Panc1 (cell line): ENCODE data around the gene RARG.

Experiments
- CTCF ChIP-seq: fragments of 450-650 bp; IDR thresholded peaks from 2 replicates; pipeline ENCODE4 v1.5.1; 2017; ENCODE audit warnings: mild to moderate bottlenecking
- POLR2AphosphoS5 ChIP-seq: IDR thresholded peaks from 2 replicates; pipeline ENCODE4 v1.6.1; 2012; ENCODE audit warnings: mild to moderate bottlenecking, low read depth, low read length, moderate library complexity
- REST ChIP-seq, 2 experiments: IDR thresholded peaks; 2 replicates each; pipeline ENCODE4 v1.6.1; 2011 to 2012; ENCODE audit warnings: low read depth in 2 of 2, control low read depth in 1 of 2, low read length in 1 of 2, mild to moderate bottlenecking in 1 of 2, moderate library complexity in 1 of 2; ENCODE audit not compliant: insufficient read depth in 1 of 2
- SIN3A ChIP-seq: IDR thresholded peaks from 2 replicates; pipeline ENCODE4 v1.6.1; 2012; ENCODE audit warnings: low read depth, mild to moderate bottlenecking, low read length, moderate library complexity, borderline replicate concordance; ENCODE audit not compliant: insufficient read depth
- TCF7L2 ChIP-seq: IDR thresholded peaks from 2 replicates; pipeline ENCODE4 v1.6.1; 2011; ENCODE audit warnings: mild to moderate bottlenecking, low read depth, low read length, inconsistent platforms

GRCh38 chr12:53173085-53173715 lies 58.8 kb downstream of the RARG start:
- TF ChIP-seq CTCF: no peak
- no peak for TF ChIP-seq POLR2AphosphoS5
- TF ChIP-seq TCF7L2: no peak
- no peak for TF ChIP-seq SIN3A
- no peak for TF ChIP-seq REST (IDR thresholded peaks at IDR 0.05; ENCODE audit: insufficient read depth in 1 of 2, low read depth in 2 of 2, low read length in 1 of 2)
